ENCODE results near the gene DCTD. TPM values are rescaled to one million over a fixed set of nuclear protein-coding genes. Genes with fewer than 3 reads are reported as not detected.

Gene DCTD
- total and polyA plus RNA-seq, 2 donors (not counting 1 experiment from before 2014, with no cell fraction given): 88.8 to 182 TPM

DNA sequence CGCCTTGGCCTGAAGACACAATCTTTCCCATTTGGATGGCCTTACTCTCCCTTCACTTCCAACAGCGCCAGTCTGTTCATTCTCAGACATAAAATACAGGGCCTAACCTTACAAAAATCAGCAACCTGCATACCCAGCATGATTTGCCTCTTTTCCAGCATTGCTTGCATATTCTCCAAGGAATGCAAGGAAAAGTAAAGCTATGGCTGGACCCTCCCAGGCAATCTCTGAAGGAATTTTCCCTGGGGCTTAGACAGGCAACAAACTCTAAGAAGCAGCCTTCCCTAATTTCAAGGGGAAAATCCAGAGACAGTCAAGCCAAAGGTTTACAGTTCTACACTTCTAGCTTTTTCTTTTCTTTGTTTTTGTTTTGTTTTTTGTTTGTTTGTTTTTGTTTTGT is 3.6 kb downstream of the DCTD start:
- peaks cover 10% of the 10 kb centered on the region for H3K36me3 ChIP-seq (ENCODE audit: control insufficient read depth, insufficient read depth, low read length)
- no peak for DNase-seq (ENCODE audit: low read depth in 2 of 2)
- TF ChIP-seq, protein P1, sequence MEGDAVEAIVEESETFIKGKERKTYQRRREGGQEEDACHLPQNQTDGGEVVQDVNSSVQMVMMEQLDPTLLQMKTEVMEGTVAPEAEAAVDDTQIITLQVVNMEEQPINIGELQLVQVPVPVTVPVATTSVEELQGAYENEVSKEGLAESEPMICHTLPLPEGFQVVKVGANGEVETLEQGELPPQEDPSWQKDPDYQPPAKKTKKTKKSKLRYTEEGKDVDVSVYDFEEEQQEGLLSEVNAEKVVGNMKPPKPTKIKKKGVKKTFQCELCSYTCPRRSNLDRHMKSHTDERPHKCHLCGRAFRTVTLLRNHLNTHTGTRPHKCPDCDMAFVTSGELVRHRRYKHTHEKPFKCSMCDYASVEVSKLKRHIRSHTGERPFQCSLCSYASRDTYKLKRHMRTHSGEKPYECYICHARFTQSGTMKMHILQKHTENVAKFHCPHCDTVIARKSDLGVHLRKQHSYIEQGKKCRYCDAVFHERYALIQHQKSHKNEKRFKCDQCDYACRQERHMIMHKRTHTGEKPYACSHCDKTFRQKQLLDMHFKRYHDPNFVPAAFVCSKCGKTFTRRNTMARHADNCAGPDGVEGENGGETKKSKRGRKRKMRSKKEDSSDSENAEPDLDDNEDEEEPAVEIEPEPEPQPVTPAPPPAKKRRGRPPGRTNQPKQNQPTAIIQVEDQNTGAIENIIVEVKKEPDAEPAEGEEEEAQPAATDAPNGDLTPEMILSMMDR (conservative IDR thresholded peaks at IDR 0.05 in 1 of 2, IDR thresholded peaks at IDR 0.05 in 1 of 2; ENCODE audit: low read depth in 1 of 2, low read length in 2 of 2): no peak
- no peak for TF ChIP-seq EZH2 (IDR thresholded peaks at IDR 0.05; ENCODE audit: low read length, missing control alignments)
- H3K9me3 ChIP-seq (ENCODE audit: control insufficient read depth, insufficient read depth, low read depth, low read length): no peaks in the 10 kb centered on the region
- H3K4me3 ChIP-seq (replicated peaks in 1 of 4; ENCODE audit: control extremely low read depth in 1 of 4, insufficient read depth in 1 of 4, low read depth in 3 of 4, low read length in 4 of 4): no peak overlapping the region
- H2AFZ ChIP-seq (ENCODE audit: low read length): no peak overlapping the region
- H3K27ac ChIP-seq (ENCODE audit: insufficient read depth, low read length): no peak overlapping the region
- H3K4me1 ChIP-seq (ENCODE audit: control insufficient read depth, extremely low read depth, insufficient read depth, low read length): peaks cover 8% of the 10 kb centered on the region
- no peak overlapping the region for H3K9ac ChIP-seq (ENCODE audit: insufficient read depth, low read length)
- H3K4me2 ChIP-seq (ENCODE audit: extremely low read depth, insufficient read depth, low read length): no peak overlapping the region
- no peaks in the 10 kb centered on the region for H4K20me1 ChIP-seq (ENCODE audit: control insufficient read depth, extremely low read depth, insufficient read depth, low read length)
- no peaks in the 10 kb centered on the region for H3K27me3 ChIP-seq (ENCODE audit: control insufficient read depth, insufficient read depth, low read length)
- H3K79me2 ChIP-seq (ENCODE audit: control insufficient read depth, insufficient read depth, low read length): peaks cover 25% of the 10 kb centered on the region

DNA sequence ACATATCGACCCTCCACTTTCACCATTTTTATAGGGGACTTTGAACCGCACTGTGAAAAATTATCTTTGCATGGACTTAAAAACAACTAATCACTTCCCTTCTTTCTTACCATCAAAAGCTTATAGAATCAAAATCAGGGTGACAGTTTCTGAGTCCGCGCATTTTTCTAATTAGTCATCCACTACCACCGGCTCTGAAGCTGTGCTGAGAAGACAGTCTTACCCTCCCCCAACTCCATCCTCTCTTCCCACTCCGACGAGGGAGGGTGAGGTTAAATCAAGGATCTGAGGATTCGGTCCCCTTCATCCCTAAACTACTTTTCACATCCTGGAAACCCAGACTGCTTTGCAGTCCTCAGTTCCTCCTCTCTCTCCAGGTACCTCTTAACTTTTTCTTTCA is 4.2 kb downstream of the DCTD start:
- peaks cover 7% of the 10 kb centered on the region for H3K4me1 ChIP-seq (ENCODE audit: control insufficient read depth, extremely low read depth, insufficient read depth, low read length)
- no peak overlapping the region for H3K27ac ChIP-seq (ENCODE audit: insufficient read depth, low read length)
- H3K27me3 ChIP-seq (ENCODE audit: control insufficient read depth, insufficient read depth, low read length): no peaks in the 10 kb centered on the region
- no peak for TF ChIP-seq EZH2 (IDR thresholded peaks at IDR 0.05; ENCODE audit: low read length, missing control alignments)
- TF ChIP-seq, protein P1 (conservative IDR thresholded peaks at IDR 0.05 in 1 of 2, IDR thresholded peaks at IDR 0.05 in 1 of 2; ENCODE audit: low read depth in 1 of 2, low read length in 2 of 2): no peak
- H3K9me3 ChIP-seq (ENCODE audit: control insufficient read depth, insufficient read depth, low read depth, low read length): no peaks in the 10 kb centered on the region
- H4K20me1 ChIP-seq (ENCODE audit: control insufficient read depth, extremely low read depth, insufficient read depth, low read length): no peaks in the 10 kb centered on the region
- no peak for DNase-seq (ENCODE audit: low read depth in 2 of 2)
- H3K4me3 ChIP-seq (replicated peaks in 1 of 4; ENCODE audit: control extremely low read depth in 1 of 4, insufficient read depth in 1 of 4, low read depth in 3 of 4, low read length in 4 of 4): no peak overlapping the region
- no peak overlapping the region for H3K4me2 ChIP-seq (ENCODE audit: extremely low read depth, insufficient read depth, low read length)
- H3K79me2 ChIP-seq (ENCODE audit: control insufficient read depth, insufficient read depth, low read length): peaks cover 25% of the 10 kb centered on the region
- no peak overlapping the region for H3K9ac ChIP-seq (ENCODE audit: insufficient read depth, low read length)
- H3K36me3 ChIP-seq (ENCODE audit: control insufficient read depth, insufficient read depth, low read length): peaks cover 10% of the 10 kb centered on the region
- no peak overlapping the region for H2AFZ ChIP-seq (ENCODE audit: low read length)

DNA sequence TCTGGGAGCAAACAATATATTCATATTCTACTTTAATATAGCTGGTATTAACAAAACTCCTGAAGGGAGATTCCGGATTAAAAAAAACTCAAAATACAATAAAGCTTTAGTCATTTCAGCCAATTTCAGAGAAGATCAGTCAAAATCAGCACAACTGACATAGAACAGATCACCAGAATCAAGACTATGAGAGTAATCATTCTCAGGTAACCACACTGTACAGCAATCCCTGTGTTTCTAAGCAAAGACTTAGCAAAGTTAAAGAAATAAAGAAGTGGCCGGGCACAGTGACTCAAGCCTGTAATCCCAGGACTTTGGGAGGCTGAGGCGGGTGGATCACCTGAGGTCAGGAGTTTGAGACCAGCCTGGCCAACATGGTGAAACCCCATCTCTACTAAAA is 9.1 kb downstream of the DCTD start:
- DNase-seq (ENCODE audit: low read depth in 2 of 2): no peak
- H3K4me1 ChIP-seq (ENCODE audit: control insufficient read depth, extremely low read depth, insufficient read depth, low read length): no peaks in the 10 kb centered on the region
- TF ChIP-seq EZH2 (IDR thresholded peaks at IDR 0.05; ENCODE audit: low read length, missing control alignments): no peak
- TF ChIP-seq, protein P1 (conservative IDR thresholded peaks at IDR 0.05 in 1 of 2, IDR thresholded peaks at IDR 0.05 in 1 of 2; ENCODE audit: low read depth in 1 of 2, low read length in 2 of 2): no peak
- H3K4me3 ChIP-seq (replicated peaks in 1 of 4; ENCODE audit: control extremely low read depth in 1 of 4, insufficient read depth in 1 of 4, low read depth in 3 of 4, low read length in 4 of 4): no peak overlapping the region
- H3K4me2 ChIP-seq (ENCODE audit: extremely low read depth, insufficient read depth, low read length): no peak overlapping the region
- no peaks in the 10 kb centered on the region for H3K27me3 ChIP-seq (ENCODE audit: control insufficient read depth, insufficient read depth, low read length)
- H4K20me1 ChIP-seq (ENCODE audit: control insufficient read depth, extremely low read depth, insufficient read depth, low read length): no peaks in the 10 kb centered on the region
- no peaks in the 10 kb centered on the region for H3K9me3 ChIP-seq (ENCODE audit: control insufficient read depth, insufficient read depth, low read depth, low read length)
- H3K27ac ChIP-seq (ENCODE audit: insufficient read depth, low read length): no peak overlapping the region
- no peak overlapping the region for H2AFZ ChIP-seq (ENCODE audit: low read length)
- H3K36me3 ChIP-seq (ENCODE audit: control insufficient read depth, insufficient read depth, low read length): peaks cover 12% of the 10 kb centered on the region
- peaks cover 12% of the 10 kb centered on the region for H3K79me2 ChIP-seq (ENCODE audit: control insufficient read depth, insufficient read depth, low read length)
- no peak overlapping the region for H3K9ac ChIP-seq (ENCODE audit: insufficient read depth, low read length)

All from fibroblast of lung (primary cell).